ENCODE data around the gene LPCAT1.
"Not testable (repeated sequence)": the region's sequence is repeated elsewhere in the genome, so short reads cannot be mapped to it uniquely, and the experiment has no call there.

Gene LPCAT1

GRCh38 chr5:1480217-1480616, 43.5 kb downstream of the LPCAT1 start:
- no peak for DNase-seq (ENCODE audit: low read depth)

DNA sequence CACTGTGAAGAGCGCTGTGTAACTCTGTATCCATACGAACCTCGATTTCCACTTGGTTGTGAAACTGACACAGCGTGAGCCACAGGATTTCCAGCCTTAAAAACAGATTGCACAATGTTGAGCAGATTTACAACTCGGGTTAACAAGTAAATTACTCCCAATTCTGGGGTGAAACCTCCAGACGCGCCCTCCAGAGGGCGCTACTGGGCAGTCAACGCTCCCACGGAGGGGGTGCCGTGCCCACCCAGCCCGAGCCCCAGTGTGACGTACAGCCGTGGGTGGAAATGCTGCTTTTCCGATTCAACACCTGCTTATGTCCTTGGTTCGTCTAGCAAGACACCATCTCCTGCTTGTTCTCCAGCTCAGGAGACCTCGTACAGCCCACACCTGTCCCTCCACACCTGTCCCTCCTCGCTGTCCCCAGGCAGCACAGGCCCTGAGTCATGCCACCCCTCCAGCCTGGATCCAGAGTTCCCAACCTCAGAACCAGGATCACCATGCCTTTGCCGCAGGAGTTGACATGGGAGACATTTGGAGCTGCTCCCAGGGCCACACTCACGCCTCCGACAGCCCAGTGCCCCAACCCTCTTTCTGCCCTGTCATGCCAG, 44.1 kb downstream of the LPCAT1 start:
- DNase-seq (ENCODE audit: low read depth) = no peak

- DNase-seq (ENCODE audit: low read depth) = no peak
Observed at GRCh38 chr5:1479066-1479465, 44.7 kb downstream of the LPCAT1 start.

GRCh38 chr5:1478271-1479035, 45.3 kb downstream of the LPCAT1 start:
- DNase-seq (ENCODE audit: low read depth) = no peak

GRCh38 chr5:1477341-1477740, 46.4 kb downstream of the LPCAT1 start:
- DNase-seq (ENCODE audit: low read depth) = no peak

GRCh38 chr5:1476967-1477310, 46.8 kb downstream of the LPCAT1 start:
- DNase-seq (ENCODE audit: low read depth) = no peak

DNA sequence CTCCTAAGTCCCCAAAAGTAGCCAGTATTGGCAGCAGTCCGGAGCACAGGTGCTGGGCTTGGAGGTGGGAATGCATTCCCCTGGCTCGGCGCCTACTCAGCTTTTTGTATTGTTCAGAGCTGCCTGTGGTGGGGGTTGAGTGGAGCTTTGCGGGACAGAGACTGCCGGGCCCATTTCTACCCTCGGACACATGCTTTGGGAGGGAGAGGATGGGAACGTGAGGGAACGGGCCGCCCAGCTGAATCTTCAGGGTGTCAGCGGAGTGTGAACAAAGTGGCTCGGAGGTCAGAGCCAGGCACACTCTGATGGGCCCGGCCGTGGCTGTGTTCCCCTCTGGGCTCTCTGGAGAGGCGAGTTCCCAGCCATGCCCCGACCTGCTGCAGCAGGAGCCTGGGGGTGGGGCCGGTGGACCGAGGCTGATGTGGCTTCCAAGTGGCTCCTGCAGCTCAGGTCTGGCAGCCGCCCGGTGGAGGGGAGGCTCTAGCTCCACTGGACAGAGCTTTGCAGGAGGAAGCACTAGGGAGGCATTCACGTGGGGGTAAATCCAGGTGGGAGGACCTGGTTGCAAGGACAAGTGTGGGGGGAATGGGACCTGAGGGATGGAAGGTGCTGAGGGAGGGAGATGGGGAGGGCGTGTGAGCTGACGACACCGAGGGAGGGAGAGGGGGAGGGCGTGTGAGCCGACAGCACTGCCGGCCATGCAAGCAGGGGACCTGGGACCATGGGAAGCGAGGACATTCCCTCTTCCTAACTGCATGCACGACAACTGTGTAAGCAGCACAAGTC, 47.4 kb downstream of the LPCAT1 start:
- DNase-seq (ENCODE audit: low read depth) = no peak

DNA sequence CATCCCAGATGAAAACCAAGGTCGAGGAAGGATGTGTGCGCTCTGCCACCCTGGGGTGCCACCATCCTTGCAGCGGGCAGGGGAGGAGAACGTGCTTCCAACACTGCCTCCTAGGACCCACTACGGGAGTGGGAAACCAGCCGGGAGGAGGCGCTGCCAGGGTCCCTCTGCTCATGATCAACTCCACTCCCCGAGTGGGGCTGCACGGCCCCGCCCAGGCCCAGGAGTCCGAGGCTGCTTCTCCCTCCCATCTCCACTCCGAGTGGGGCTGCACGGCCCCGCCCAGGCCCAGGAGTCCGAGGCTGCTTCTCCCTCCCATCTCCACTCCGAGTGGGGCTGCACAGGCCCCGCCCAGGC, 48.2 kb downstream of the LPCAT1 start:
- not testable (repeated sequence) for DNase-seq (ENCODE audit: low read depth)

DNA sequence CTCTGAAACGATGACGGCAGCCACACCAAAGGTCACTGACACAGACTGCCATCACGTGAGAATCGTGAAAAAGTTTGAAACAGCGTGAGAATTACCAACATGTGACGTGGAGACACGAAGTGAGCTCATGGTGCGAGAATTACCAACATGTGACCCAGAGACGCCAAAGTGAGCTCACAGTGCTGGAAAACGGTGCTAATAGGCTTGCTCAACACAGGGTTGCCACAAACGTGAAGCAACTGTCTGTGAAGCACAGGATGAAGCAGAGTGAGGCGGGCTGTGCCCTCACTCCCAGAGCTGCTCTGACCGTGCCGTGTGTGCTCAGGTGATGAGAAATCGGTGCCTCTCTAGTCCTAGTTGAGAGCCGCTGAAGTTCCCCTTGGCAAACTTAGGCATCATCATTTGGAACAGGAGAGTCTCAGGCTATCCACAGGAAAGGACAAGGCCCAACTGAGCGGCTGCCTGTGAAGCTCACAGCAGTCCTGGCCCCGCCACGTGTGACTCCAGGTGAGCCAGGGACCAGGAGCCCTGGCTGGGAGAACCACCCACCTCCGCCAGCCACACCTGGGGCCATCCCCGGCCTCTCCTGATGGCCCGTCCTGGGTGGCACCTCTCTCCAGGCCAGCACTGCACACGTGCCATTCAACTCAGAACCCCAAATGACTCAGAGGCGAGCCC, 48.8 kb downstream of the LPCAT1 start:
- no peak for DNase-seq (ENCODE audit: low read depth)

GRCh38 chr5:1474183-1474839, 49.4 kb downstream of the LPCAT1 start:
- no peak for DNase-seq (ENCODE audit: low read depth)

- no peak for DNase-seq (ENCODE audit: low read depth)
Observed at GRCh38 chr5:1473746-1474145, 50.0 kb downstream of the LPCAT1 start.

GRCh38 chr5:1472964-1473628, 50.7 kb downstream of the LPCAT1 start:
- no peak for DNase-seq (ENCODE audit: low read depth)

DNA sequence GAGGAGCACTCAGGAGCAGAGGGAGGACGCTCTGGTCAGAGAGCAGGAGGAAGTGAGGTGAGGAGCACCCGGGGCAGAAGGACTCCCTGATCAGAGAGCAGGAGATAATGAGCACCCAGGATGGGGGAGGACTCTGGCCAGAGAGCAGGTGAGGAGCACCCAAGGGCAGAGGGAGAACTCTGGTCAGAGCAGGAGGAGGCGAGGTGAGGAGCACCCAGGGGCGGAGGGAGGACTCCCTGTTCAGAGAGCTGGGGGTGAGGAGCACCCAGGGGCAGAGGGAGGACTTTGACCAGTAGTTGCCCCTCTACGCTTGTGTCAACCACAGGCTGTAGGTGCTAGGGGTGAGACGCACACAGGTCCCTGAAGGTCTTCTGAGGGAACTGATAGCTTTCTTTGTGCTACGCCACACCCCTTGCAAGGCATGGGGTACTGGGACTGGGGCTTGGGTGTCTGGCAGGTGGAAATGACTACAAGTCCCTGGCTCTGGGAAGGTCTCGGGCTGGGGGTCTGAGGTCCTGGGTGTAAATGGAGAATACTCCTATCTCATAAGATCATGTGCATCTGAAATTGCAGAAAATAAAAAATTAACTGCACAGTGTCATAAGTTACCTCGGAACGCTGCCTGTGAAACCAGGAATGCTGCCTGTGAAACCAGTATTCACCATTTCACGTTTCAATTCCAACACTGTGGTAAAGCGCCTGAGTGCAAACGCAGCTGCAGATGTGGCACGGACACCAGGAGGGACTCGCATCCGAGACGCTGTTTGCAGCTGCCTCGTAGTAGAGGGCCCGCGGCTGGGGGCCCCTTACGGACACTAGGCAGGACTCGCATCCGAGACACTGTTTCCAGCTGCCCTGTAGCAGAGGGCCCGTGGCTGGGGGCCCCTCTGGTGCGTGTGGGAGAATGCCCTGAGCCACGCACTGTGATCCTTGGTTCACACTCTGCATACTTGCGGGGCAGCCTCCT, 51.5 kb downstream of the LPCAT1 start:
- DNase-seq (ENCODE audit: low read depth) = no peak

DNA sequence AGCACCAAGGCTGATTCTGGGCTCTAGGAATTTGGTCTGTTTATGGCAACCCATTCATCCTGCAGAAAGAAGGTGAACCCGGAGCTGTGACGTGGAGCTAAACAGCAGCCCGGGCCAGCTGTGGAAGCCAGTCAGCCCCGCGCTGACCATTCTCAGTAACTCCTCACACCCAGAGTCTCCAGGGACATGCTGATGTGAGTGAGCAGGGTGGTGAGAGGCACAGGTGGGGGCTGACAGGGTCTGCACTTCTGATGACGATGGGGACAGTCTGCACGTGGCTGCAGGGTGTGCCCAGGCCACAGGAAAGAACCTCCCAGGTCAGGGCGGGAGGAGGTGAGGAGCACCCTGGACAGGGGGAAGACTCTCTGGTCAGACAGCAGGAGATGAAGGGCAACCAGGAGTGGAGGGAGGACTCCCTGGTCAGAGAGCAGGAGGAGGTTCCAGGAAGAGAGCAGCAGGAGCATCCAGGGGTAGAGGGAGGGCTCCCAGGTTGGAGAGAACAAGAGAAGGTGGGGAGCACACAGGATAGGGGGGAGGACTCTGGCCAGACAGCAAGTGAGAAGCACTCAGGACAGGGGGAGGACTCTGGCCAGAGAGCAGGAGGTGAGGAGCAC, 52.4 kb downstream of the LPCAT1 start:
- no peak for DNase-seq (ENCODE audit: low read depth)

DNA sequence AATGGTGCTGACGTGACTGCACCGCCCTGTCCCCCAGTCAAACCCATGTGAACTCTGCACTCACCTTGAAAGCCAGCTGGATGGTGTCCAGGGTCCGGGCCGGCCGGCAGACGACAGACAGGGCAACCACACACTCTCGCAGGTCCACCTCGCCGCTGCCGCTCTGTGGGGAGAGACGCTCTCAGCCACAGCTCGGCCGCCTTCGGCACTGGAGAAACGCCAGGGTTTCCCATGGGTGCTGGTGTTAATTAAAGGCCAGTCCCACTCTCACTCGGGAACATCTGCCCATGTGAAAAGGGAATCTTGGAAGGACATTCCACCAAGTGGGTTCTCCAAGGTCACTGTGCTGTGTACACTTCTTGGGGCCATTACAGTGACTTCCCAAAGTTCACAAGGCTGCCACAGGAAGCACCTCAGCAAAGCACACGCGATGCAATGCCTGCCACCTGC, 53.0 kb downstream of the LPCAT1 start:
- no peak for DNase-seq (ENCODE audit: low read depth)

- DNase-seq (ENCODE audit: low read depth) = no peak
Observed at GRCh38 chr5:1468629-1469527, 54.9 kb downstream of the LPCAT1 start.

DNA sequence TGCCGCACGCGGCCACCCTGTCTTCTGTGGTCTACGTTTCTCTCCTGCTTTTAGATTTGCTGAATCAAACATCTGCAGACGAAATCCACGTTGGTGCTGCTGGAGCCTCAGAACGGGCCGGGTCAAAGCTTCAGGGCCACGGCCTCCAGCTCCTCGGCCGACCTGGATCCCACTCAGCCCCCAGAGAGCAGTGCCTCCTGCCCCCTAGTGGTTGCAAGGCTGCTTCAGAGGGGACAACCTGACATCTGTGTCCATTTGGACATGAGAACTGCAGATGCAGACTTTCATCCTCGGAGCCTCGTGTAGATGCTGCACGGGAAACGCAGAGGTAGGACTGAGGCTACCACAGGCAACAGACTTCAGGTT, 55.5 kb downstream of the LPCAT1 start:
- no peak for DNase-seq (ENCODE audit: low read depth)

DNA sequence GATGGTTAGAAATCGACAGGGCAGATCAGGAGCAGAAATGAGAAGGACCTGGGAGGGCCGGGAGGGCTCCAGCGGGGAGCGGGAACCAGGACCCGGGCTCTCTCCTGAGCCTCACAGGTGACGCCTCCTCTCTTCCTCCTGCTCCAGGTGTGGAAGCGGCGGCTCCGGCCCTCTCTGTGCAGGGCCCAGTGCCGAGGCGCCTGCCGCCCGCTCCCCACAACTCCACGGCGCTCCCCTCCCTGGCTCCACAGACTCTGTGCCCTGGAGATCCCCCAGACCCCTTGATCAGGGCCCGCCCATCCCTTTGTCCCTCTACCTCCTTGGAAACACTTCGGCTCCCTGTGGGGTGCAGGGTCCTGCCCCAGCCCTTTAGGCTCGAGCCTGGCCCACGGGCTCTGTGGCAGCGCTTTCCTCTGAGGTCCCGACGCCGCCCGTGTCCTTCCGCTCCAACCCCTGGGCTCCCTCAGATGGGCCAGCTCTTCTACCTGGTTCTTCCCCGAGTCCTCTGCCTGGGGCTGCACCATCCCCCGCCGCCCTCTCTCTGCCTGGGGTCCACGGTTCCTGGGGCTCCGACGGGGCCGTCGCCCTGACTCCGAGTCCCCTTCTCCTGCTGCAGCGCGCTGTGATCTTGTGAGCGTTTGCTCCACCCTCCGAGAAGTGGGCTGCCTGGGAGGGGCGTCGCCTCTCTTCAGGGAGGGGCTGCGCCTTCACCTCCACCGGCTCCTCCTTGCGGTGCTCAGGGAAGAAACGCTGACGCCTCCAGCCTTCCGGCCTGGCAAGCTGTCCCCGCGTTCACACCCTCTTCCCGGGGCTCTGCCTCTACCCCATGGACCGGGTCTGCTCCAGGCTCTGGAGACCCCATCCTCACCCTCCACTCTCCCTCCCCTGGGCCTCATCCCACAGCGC, 56.2 kb downstream of the LPCAT1 start:
- DNase-seq (ENCODE audit: low read depth) = no peak
